MM.1S (cell line): ENCODE results near the gene E2F3.

ENCODE experiments used
- CTCF ChIP-seq: fragments of 300-600 bp; sonication (generic); IDR thresholded peaks from 2 replicates; pipeline ENCODE4 v1.5.1; 2016; ENCODE audit warnings: antibody characterized with exemption, low read length, mixed read lengths
- EZH2 ChIP-seq: fragments of 300-600 bp; sonication (generic); optimal IDR thresholded peaks from 2 replicates; pipeline ENCODE3; 2017; ENCODE audit warnings: low read depth, mild to moderate bottlenecking, antibody characterized with exemption, low read length, mixed read lengths
- EZH2phosphoT487 ChIP-seq: fragments of 300-600 bp; sonication (generic); IDR thresholded peaks from 2 replicates; pipeline ENCODE4 v1.6.1; 2018; ENCODE audit warnings: antibody characterized with exemption, low read length

- TF ChIP-seq CTCF (no peak), EZH2 (no peak), EZH2phosphoT487 (no peak)
These were observed 77.8 kb downstream of the E2F3 start for GRCh38 chr6:20479526-20479925.
